Posterior vena cava (tissue), 2 donors: ENCODE measurements around the gene GLA. TPM values are rescaled to one million over a fixed set of nuclear protein-coding genes. Genes with fewer than 3 reads are reported as not detected.

Experiments
- DNase-seq: peaks from one replicate; pipeline ENCODE4 v3.0.0-alpha.2; 2020; ENCODE audit warnings: low spot score
- intact Hi-C, 2 donors: fragments of 100-400 bp; cut with DNase I; formaldehyde crosslinking; loops; one replicate each; pipeline versions ENCODE4 v1.14.1 to v1.14.2; 2022 to 2023
- total RNA-seq, 2 donors: library from RNA; stranded (reverse); fragmentation: NEBNext Ultra II Directional; extraction: Animal tissue kit (Norgen Biotek cat#: 25700); gene quantifications; one replicate each; pipeline ENCODE4 v1.2.1, GENCODE V29; 2021
- donor health status: DM: yes; HTN: yes; CAD: no.
- donor health status: DM: yes; HTN: yes; CAD: no.

GLA gene
- total RNA-seq, 2 donors from 2014 or later: 20.1 to 24.2 TPM

GRCh38 chrX:101407167-101407747 lies 468 bp downstream of the GLA start:
- no peak for DNase-seq
- intact Hi-C loops: no loop called here

GRCh38 chrX:101399825-101400224 lies 7.9 kb downstream of the GLA start:
- DNase-seq: no peak
- intact Hi-C loops: no loop called here

GRCh38 chrX:101398694-101399093 lies 9.0 kb downstream of the GLA start:
- DNase-seq: no peak
- intact Hi-C loops: no loop called here

DNA sequence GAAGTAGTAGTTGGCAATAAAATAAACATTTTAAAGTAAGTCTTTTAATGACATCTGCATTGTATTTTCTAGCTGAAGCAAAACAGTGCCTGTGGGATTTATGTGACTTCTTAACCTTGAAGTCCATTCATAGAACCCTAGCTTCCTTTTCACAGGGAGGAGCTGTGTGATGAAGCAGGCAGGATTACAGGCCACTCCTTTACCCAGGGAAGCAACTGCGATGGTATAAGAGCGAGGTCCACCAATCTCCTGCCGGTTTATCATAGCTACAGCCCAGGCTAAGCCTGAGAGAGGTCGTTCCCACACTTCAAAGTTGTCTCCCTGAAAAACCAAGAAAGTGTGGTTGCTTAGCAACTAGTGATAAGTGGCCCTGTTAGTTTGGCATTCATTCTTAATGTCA lies 9.9 kb downstream of the GLA start:
- intact Hi-C loops: no loop called here
- DNase-seq: no peak

DNA sequence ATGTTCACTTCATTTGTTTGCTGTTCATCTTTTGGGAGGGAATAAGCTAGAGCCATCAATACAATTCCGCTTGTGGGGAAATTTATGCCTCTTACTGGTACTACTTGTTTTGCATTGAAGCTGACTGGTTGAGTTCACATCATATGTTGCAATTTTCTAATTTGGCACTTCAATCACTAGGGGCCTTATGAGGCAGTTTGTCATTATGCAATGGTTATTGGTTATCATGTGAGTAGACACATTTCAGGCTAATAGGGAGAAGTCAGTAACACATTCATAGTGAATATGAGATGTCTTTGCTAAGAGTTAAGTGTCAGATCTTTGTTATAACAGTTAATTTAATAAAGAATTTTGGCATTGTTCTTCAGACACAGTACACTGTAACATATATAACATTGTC lies 11.9 kb downstream of the GLA start:
- intact Hi-C loops: no loop called here
- DNase-seq: no peak

- intact Hi-C loops: no loop called here
- DNase-seq: no peak
These were observed 13.4 kb downstream of the GLA start for GRCh38 chrX:101394372-101394771.

GRCh38 chrX:101393530-101394305 lies 14.0 kb downstream of the GLA start:
- intact Hi-C loops: no loop called here
- no peak for DNase-seq

DNA sequence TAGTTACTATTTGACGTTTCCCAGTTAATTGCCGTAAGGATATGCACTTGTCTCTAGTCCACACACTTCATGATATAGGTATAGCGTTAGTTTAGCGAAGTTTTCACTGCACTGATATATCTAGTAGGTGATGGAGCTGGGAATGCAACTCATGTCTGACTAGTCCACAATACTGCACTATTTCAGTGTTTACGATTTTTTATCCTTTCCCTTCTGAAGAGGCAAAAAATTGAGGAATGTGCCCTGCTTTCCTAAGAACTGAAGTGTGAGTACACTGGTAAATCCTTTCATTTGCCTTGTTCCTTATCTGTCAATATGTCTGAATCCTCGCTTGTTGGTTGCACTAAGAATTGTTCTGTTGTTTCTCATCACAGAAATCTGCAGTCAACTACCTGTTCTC lies 15.9 kb downstream of the GLA start:
- intact Hi-C loops: no loop called here
- DNase-seq: no peak

DNA sequence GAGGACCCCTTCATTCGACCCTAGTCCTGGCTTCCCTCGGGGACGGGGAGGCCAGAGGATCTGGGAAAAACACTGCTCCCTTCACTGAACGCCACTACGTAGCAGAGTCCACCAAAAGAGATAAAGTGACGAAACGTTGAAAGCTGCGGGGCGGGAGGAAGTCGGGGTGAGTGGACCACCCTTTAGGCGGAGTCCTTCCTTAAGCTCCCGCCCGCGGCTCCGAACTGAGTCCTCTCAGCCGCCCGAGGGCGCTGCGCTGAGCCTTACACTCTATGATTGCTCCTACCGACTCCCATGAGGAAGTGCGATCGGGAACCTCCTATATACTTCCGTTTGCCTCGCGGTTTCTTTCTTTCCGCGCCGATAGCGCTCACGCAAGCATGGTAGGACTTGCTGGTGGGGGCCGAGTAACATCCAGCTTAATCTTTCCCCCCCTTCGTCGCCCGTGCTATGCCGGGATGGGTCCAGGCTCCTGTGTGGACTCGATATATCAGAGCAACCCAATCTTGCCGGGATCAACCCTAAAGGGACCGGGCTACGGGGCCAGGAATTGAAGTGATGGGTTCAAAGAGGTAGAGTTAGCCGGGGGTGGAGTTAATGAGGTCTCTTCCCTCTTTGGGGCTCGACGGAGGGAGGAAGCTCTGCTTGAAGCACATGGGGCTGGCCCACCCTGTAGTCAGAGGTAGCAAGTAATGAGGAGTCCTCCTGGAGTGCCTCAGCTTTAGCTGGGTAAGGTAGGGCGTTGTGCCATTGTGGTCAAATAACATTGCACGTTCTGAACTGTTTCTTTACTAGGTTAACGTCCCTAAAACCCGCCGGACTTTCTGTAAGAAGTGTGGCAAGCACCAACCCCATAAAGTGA lies 16.8 kb downstream of the GLA start, which contains the start of gene RPL36A:
Gene RPL36A, plus strand, starts transcription at position 348 of the 862 bp plus-strand sequence. Its CDS starts 33 bp downstream, at position 381.
- peak; percentile 96 for DNase-seq
- intact Hi-C loops: no loop called here

DNA sequence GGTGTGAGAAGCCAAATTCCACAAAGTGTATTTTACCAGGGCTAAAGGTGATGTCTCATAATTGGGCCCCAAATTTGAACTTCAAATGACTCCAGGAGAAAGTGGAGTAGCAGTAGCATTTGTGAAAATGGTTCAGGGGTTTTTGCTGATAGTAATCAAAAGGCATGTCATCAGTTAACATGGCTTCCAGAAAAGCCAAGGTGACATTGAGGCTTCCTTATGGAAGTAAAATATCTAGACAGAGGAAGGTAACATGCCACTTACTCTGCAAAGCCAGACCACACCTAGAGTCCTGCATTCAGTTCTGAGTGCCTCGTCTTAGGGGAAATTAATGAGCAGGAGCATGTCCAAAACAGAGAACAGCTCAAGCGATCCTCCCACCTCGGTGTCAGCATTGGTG lies 19.1 kb downstream of the GLA start:
- DNase-seq: no peak
- intact Hi-C loops: no loop called here

DNA sequence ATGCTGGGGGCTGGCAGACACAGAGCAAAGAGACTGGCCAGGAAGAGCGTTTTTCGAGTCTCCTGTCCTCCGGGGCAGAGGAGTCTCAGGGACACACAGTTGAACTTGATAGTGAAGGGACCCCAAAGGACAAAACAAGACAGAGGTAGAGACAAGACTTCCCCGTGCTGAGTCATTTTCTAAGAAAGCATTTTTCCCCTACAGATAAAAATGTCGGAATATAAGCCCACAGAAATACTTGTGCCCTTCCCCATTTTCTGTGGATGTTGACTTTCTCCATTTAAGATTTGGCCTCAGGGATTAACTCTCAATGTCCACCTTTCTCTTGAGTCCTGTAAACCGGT lies 21.2 kb downstream of the GLA start:
- no peak for DNase-seq
- intact Hi-C loops: no loop called here

DNA sequence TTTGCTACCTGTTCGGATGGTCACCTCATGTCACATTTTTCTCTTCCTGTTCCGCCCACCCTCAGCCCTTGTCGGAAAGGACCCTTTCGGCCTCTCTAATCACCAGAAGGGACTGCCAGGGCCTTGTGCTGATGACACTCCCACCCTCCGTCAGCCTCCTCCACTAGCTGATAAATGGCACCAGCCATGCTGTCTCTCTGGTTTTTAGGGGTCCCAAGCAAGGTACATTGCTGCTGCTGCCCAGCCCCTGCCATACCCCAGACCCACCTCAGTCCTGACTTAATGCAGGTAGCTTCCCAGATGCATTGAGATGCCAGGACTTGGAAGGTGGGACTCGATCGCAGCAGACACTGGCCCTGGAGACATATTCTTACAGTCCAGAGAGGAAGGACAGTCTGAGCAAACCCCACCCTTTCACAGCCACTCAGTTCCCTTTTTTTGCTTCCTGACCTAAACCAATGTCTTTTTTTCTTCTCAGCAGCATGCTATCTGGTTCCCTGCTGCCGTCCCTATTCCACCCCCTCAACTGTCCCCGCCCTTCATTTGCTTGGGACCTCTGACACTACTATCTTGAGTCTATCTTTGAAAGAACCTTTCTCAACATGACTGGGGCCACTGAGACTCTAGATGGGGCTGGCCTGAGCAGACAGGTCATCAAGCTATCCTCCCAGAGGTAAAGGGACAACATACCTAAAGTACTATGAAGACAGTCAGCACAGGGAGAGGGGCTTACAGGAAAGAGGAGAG lies 21.8 kb downstream of the GLA start, which contains the start of gene BTK:
Gene BTK, minus strand, starts transcription at position 397 of the 747 bp plus-strand sequence. CDS start 10,907 bp downstream, outside the sequence.
- DNase-seq: no peak
- intact Hi-C loops: no loop called here

DNA sequence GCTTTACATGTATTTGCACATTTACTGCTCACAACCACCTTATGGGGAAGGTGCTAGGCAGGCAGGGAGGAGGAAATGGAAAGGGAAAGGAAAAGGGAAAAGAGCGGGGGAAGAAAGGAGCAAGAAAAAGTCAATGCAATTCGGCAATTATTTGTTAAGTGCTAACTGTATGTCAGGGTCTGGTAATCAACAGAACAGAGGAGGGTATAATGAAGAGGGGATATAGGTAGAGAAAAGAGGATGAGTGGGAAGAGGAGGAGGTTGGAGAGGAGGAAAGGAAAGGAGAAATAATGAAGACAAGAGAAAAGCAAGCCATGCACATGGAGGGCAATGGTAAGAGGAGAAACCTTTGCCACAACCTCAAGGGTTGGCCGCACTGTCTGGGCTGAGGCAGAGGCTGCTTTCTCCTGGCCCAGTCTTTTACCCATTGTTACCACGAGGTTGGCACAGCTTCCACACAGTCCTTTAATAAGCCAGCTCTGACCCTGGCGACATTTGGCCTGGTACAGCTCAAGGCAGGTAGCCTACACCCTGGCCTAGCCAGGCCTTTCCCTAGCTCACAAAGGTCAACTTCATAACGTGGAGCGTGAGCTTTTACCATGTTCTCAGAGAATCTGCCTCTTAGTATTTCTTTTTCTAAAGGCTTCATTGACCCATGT lies 22.6 kb downstream of the GLA start:
- intact Hi-C loops: no loop called here
- no peak for DNase-seq

- DNase-seq: no peak
These were observed 24.0 kb downstream of the GLA start for GRCh38 chrX:101383679-101384205.

DNA sequence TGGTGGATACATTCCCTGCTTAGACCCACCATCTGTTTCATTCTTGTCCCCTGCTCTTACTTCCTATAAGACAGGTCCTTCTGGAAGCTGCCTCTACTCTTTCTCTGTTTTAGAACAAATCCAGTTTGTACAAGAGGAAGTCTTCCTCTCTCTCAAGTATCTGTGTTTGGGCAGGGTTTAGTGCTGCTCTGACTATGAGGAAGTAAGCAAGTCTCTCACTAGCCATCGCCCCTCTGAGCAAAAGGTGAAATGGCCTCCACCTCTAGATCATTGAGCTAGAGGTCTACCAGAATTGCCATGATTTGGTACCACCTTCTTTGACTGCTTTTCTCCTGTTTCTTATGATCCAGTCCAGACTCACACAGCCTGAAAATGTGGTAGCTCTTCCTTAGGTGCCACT lies 30.2 kb downstream of the GLA start:
- no peak for DNase-seq
- intact Hi-C loops: no loop called here

More at GRCh38 chrX:101383679-101384205, 24.0 kb downstream of the GLA start:
- intact Hi-C loops: no loop called here

GRCh38 chrX:101370888-101371504 lies 36.7 kb downstream of the GLA start:
- DNase-seq: no peak
- intact Hi-C loops: no loop called here

DNA sequence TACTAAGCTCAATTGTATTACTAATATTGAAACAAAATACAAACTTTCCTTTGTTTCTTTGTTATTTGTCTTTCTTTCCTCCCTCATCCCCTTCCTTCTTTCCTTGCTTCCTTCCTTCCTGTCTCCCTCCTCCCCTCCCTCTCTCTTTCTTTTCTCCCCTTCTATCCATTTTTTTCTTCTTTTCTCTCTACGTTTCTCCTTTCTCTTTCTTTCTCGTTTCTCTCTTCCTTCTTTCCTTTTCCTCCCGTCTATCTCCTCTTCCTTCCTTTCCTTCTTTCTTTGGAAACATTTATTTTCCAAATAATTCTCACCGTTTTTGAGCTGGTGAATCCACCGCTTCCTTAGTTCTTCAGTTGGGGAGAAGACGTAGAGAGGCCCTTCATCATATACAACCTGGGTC lies 38.0 kb downstream of the GLA start:
- intact Hi-C loops: no loop called here

DNA sequence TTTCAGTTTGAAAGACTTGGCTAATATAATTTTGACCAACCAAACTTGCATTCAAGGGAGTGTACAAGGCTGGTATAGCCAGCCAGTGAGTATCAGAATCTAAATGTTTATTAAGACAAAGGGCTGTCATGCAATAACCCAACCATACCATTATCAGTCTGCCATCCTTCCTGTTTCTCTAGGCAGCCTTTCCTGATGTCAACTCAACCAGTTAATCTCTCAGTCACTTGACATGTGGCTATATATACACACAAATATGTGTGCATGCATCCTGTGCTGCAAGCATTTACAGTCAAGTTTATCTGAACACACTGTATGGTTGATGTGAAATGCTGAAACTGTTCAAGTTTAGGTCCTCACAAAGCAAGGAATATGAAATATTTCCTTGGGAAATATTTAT lies 38.9 kb downstream of the GLA start:
- intact Hi-C loops: no loop called here
- DNase-seq: no peak

More for the DNA sequence above, 38.0 kb downstream of the GLA start:
- no peak for DNase-seq
